ENCODE results near the gene BLMH.

DNA sequence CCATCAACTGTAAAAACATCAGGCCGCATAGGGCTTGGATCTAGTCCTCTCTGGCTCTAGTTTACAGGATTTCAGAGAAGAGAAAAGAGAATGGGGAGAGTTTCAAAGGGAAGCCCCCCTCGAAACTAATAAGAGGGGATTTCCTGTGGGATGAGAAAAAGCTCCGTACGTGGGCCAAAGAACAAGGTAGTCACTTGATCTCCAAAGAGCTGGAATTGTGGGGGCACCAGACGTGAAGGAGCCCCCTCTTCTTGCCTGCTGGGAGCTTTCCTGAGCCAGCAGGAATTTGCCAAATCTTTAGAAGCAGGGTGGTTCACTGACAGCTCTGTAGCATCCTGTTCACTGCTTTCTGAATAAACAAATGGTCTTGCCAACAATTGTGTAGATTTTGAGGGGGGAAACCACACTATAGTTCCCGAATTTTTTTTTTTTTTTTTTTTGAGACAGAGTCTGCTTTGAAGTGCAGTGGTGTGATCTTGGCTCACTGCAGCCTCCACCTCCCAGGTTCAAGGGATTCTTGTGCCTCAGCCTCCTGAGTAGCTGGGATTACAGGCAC, 49.1 kb upstream of the BLMH start:
- TF ChIP-seq, protein P1, sequence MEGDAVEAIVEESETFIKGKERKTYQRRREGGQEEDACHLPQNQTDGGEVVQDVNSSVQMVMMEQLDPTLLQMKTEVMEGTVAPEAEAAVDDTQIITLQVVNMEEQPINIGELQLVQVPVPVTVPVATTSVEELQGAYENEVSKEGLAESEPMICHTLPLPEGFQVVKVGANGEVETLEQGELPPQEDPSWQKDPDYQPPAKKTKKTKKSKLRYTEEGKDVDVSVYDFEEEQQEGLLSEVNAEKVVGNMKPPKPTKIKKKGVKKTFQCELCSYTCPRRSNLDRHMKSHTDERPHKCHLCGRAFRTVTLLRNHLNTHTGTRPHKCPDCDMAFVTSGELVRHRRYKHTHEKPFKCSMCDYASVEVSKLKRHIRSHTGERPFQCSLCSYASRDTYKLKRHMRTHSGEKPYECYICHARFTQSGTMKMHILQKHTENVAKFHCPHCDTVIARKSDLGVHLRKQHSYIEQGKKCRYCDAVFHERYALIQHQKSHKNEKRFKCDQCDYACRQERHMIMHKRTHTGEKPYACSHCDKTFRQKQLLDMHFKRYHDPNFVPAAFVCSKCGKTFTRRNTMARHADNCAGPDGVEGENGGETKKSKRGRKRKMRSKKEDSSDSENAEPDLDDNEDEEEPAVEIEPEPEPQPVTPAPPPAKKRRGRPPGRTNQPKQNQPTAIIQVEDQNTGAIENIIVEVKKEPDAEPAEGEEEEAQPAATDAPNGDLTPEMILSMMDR (IDR thresholded peaks at IDR 0.05): no peak
- TF ChIP-seq POLR2A (IDR thresholded peaks at IDR 0.05): no peak
